ENCODE data around the gene RCAN2. TPM values are rescaled to one million over a fixed set of nuclear protein-coding genes. Genes with fewer than 3 reads are reported as not detected.

RCAN2 gene
- total RNA-seq, 1 donor from 2014 or later: 17.0 TPM

DNA sequence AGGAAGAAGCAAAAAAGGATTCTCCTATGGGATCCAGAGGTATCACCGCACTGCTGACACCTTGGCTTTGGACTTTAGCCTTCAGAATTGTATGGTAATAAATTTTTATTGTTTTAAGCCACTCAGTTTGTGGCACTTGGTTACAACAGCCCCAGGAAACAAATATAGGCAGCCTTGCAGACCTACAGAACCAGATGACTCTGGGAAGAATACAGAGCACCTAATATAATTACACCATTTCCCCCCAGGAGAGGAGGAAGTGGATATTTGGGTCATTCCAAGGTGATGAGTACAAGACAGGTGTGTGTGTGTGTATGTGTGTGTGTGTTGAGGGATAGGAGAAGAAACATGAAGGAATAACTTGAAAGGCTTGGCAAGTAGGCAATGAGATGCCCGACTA is 236.3 kb downstream of the RCAN2 start:
- no peaks in the 10 kb centered on the region for H3K36me3 Mint-ChIP-seq (ENCODE audit: low read depth, unreplicated experiment)
- peaks cover 3% of the 10 kb centered on the region for H3K27me3 Mint-ChIP-seq (ENCODE audit: unreplicated experiment)
- no peaks in the 10 kb centered on the region for H3K9me3 Mint-ChIP-seq (ENCODE audit: unreplicated experiment)
- no peaks in the 10 kb centered on the region for H3K4me1 Mint-ChIP-seq (ENCODE audit: unreplicated experiment)
- no peak overlapping the region for H3K4me3 Mint-ChIP-seq (ENCODE audit: unreplicated experiment)
- no peak overlapping the region for H3K27ac Mint-ChIP-seq (ENCODE audit: unreplicated experiment)
- no peak for TF ChIP-seq CTCF (IDR thresholded peaks at IDR 0.05; ENCODE audit: unreplicated experiment)
- DNase-seq (ENCODE audit: low spot score): no peak

- peaks cover 3% of the 10 kb centered on the region for H3K27me3 Mint-ChIP-seq (ENCODE audit: unreplicated experiment)
- H3K4me1 Mint-ChIP-seq (ENCODE audit: unreplicated experiment): no peaks in the 10 kb centered on the region
- H3K36me3 Mint-ChIP-seq (ENCODE audit: low read depth, unreplicated experiment): no peaks in the 10 kb centered on the region
- DNase-seq (ENCODE audit: low spot score): no peak
- no peak overlapping the region for H3K27ac Mint-ChIP-seq (ENCODE audit: unreplicated experiment)
- no peak for TF ChIP-seq CTCF (IDR thresholded peaks at IDR 0.05; ENCODE audit: unreplicated experiment)
- H3K4me3 Mint-ChIP-seq (ENCODE audit: unreplicated experiment): no peak overlapping the region
- H3K9me3 Mint-ChIP-seq (ENCODE audit: unreplicated experiment): no peaks in the 10 kb centered on the region
Measured at GRCh38 chr6:46254331-46254730, 236.9 kb downstream of the RCAN2 start.

GRCh38 chr6:46251583-46252339 is 239.5 kb downstream of the RCAN2 start:
- H3K27ac Mint-ChIP-seq (ENCODE audit: unreplicated experiment): no peak overlapping the region
- no peak overlapping the region for H3K4me3 Mint-ChIP-seq (ENCODE audit: unreplicated experiment)
- no peaks in the 10 kb centered on the region for H3K9me3 Mint-ChIP-seq (ENCODE audit: unreplicated experiment)
- DNase-seq (ENCODE audit: low spot score): no peak
- H3K27me3 Mint-ChIP-seq (ENCODE audit: unreplicated experiment): no peaks in the 10 kb centered on the region
- no peaks in the 10 kb centered on the region for H3K4me1 Mint-ChIP-seq (ENCODE audit: unreplicated experiment)
- TF ChIP-seq CTCF (IDR thresholded peaks at IDR 0.05; ENCODE audit: unreplicated experiment): no peak
- H3K36me3 Mint-ChIP-seq (ENCODE audit: low read depth, unreplicated experiment): no peaks in the 10 kb centered on the region

GRCh38 chr6:46248143-46248542 is 243.1 kb downstream of the RCAN2 start:
- no peak for DNase-seq (ENCODE audit: low spot score)
- no peak for TF ChIP-seq CTCF (IDR thresholded peaks at IDR 0.05; ENCODE audit: unreplicated experiment)
- H3K27ac Mint-ChIP-seq (ENCODE audit: unreplicated experiment): no peak overlapping the region
- H3K27me3 Mint-ChIP-seq (ENCODE audit: unreplicated experiment): no peaks in the 10 kb centered on the region
- H3K4me3 Mint-ChIP-seq (ENCODE audit: unreplicated experiment): no peak overlapping the region
- no peaks in the 10 kb centered on the region for H3K9me3 Mint-ChIP-seq (ENCODE audit: unreplicated experiment)
- H3K4me1 Mint-ChIP-seq (ENCODE audit: unreplicated experiment): peaks cover 9% of the 10 kb centered on the region
- H3K36me3 Mint-ChIP-seq (ENCODE audit: low read depth, unreplicated experiment): peaks cover 3% of the 10 kb centered on the region

DNA sequence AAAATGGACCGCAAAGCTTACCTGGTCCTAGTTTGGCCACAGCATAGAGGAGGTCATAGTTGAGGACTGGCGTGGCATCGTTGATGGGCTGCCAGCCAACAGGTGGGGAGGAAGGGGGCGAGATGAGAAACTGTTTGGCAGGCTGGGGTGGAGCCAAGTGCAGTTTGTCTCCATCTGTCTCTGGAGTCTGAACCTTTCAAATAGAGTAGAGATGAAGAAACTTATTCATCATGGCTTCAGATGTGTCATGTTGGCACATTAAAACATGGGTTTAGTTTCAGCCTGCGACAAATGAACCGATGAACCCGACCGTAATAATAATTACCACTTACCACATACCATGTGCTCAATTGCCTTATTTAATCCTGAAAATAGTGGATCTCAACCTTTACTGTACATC is 244.5 kb downstream of the RCAN2 start:
- H3K4me3 Mint-ChIP-seq (ENCODE audit: unreplicated experiment): no peak overlapping the region
- no peak for DNase-seq (ENCODE audit: low spot score)
- TF ChIP-seq CTCF (IDR thresholded peaks at IDR 0.05; ENCODE audit: unreplicated experiment): no peak
- H3K27ac Mint-ChIP-seq (ENCODE audit: unreplicated experiment): no peak overlapping the region
- peaks cover 13% of the 10 kb centered on the region for H3K4me1 Mint-ChIP-seq (ENCODE audit: unreplicated experiment)
- H3K27me3 Mint-ChIP-seq (ENCODE audit: unreplicated experiment): peaks cover 3% of the 10 kb centered on the region
- H3K9me3 Mint-ChIP-seq (ENCODE audit: unreplicated experiment): no peaks in the 10 kb centered on the region
- peaks cover 3% of the 10 kb centered on the region for H3K36me3 Mint-ChIP-seq (ENCODE audit: low read depth, unreplicated experiment)
